ENCODE measurements around the gene PRLH.

- no peak for TF ChIP-seq ZNF496 (CRISPR knock-in tag; IDR thresholded peaks at IDR 0.05; ENCODE audit: insufficient replicate concordance)
- no peak for TF ChIP-seq RFX5 (IDR thresholded peaks at IDR 0.05; ENCODE audit: low read depth, low read length)
- TF ChIP-seq SMC3 (IDR thresholded peaks at IDR 0.05; ENCODE audit: low read length), result no peak
- TF ChIP-seq SP1 (IDR thresholded peaks at IDR 0.05), result no peak
- TF ChIP-seq SP1 (CRISPR knock-in tag; IDR thresholded peaks at IDR 0.05), result no peak
- TF ChIP-seq BHLHE40 (IDR thresholded peaks at IDR 0.05; ENCODE audit: low read length), result no peak
- no peak for TF ChIP-seq TAF1 (CRISPR knock-in tag; IDR thresholded peaks at IDR 0.05)
- no peak for TF ChIP-seq SP2 (CRISPR knock-in tag; IDR thresholded peaks at IDR 0.05)
- TF ChIP-seq ZNF224 (CRISPR knock-in tag; IDR thresholded peaks at IDR 0.05), result no peak
- no peak for TF ChIP-seq USF2 (IDR thresholded peaks at IDR 0.05; ENCODE audit: low read depth, low read length)
- no peak for TF ChIP-seq USF2 (CRISPR knock-in tag; IDR thresholded peaks at IDR 0.05; ENCODE audit: borderline replicate concordance)
- TF ChIP-seq POLR2AphosphoS5 (IDR thresholded peaks at IDR 0.05; ENCODE audit: low read depth, low read length), result no peak
- TF ChIP-seq TAF15 (IDR thresholded peaks at IDR 0.05; ENCODE audit: low read depth, low read length, poor library complexity, severe bottlenecking), result no peak
- TF ChIP-seq SKIL (CRISPR knock-in tag; IDR thresholded peaks at IDR 0.05; ENCODE audit: borderline replicate concordance), result no peak
- no peak for TF ChIP-seq HNF1B (CRISPR knock-in tag; IDR thresholded peaks at IDR 0.05)
Observed at GRCh38 chr2:237568121-237568660, 1.8 kb downstream of the PRLH start.
